Left lung (tissue), 10 donors: Measurements from ENCODE around the gene ETNK2. TPM values are rescaled to one million over a fixed set of nuclear protein-coding genes. Genes with fewer than 3 reads are reported as not detected.
A peak's percentile ranks its signal among the peaks of the same experiment; 100 is the strongest.
"Not testable (repeated sequence)": the region's sequence is repeated elsewhere in the genome, so short reads cannot be mapped to it uniquely, and the experiment has no call there.

Source experiments
- ATAC-seq: fragments of 200-7000 bp; cut with Tn5 transposase; one replicate; pipeline ENCODE4 v1.9.1; 2020; ENCODE audit warnings: moderate library complexity
- DNase-seq, 4 donors: peaks; one replicate each; pipeline ENCODE4 v3.0.0-alpha.2; 2013 to 2020
- H3K27ac ChIP-seq, 2 donors: fragments of 200-600 bp; sonication (generic) in 1 of 2; one replicate each; pipeline versions ENCODE4 v1.5.0 to v1.8.0; 2020 to 2021
- H3K27me3 ChIP-seq, 2 donors: fragments of 200-600 bp; sonication (generic) in 1 of 2; one replicate each; pipeline versions ENCODE4 v1.5.0 to v1.8.0; 2020 to 2021
- H3K36me3 ChIP-seq, 2 donors: fragments of 200-600 bp; sonication (generic) in 1 of 2; one replicate each; pipeline versions ENCODE4 v1.5.0 to v1.8.0; 2020 to 2021
- H3K4me1 ChIP-seq, 2 donors: fragments of 200-600 bp; one replicate each; pipeline ENCODE4 v1.8.0; 2021
- H3K4me3 ChIP-seq, 2 donors: fragments of 200-600 bp; sonication (generic) in 1 of 2; one replicate each; pipeline versions ENCODE4 v1.5.0 to v1.8.0; 2020 to 2021; ENCODE audit warnings: mild to moderate bottlenecking in 1 of 2
- H3K9me3 ChIP-seq, 2 donors: fragments of 200-600 bp; sonication (generic) in 1 of 2; one replicate each; pipeline versions ENCODE4 v1.5.0 to v1.8.0; 2020 to 2021
- CTCF ChIP-seq, 2 donors: fragments of 200-600 bp; sonication (generic) in 1 of 2; IDR thresholded peaks; one replicate each; pipeline versions ENCODE4 v1.5.0 to v1.8.0; 2021; ENCODE audit warnings: antibody characterized with exemption in 2 of 2
- intact Hi-C, 2 donors: fragments of 100-400 bp; cut with DNase I; formaldehyde crosslinking; loops; one replicate each; pipeline versions ENCODE4 v1.11.2 to v1.14.2; 2022
- polyA plus RNA-seq, 6 donors: library from polyadenylated mRNA; unstranded; fragments of 120-200 nt; gene quantifications; one replicate each; pipeline ENCODE4 v1.2.1, GENCODE V29; 2013; ENCODE audit not compliant: insufficient read length in 6 of 6
- total RNA-seq, 2 donors: library from RNA; stranded (reverse); fragmentation: NEBNext Ultra II Directional; extraction: Animal tissue kit (Norgen Biotek cat#: 25700); gene quantifications; one replicate each; pipeline ENCODE4 v1.2.1, GENCODE V29; 2021
- donor health status: DM: no; HTN: yes; CAD: no.
- donor health status: DM: no; HTN: no; CAD: no.

Gene ETNK2
- total and polyA plus RNA-seq, 8 donors, result 2.6 to 13.2 (median 10.2) TPM

DNA sequence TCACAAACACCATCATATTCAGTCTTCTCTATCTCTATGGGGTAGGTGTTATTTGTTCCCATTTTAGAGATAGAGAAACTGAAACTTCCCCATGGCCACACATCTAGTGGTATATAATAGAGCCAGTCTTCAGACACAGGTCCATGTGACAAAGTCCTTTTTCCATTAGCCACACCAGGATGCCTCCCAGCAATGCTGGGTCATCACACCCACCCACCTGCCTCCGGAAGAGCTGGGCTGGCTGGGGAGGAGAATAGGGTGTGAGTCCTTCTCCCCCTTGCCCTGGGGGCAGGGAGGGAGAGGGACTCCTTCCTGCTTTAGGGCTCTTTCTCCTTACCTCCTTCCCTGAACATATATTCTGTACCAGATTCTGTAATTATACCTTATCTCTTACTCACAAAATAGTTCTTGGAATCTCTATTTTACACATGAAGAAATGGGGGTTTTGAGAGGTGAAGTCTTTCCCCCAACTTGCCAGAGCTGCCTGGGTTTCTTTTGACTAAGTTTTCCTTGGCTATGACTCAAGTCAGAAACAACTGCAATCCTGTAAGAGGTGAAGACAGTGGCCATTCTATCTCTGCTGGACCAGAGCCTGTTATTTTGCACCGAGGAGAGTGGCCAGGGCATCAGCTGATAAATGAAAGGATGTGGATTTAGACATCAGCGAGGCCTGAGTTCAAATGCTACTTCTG lies 49.0 kb downstream of the ETNK2 start:
- no peaks in the 10 kb centered on the region for H3K9me3 ChIP-seq
- peaks cover 0 to 5% of the 10 kb centered on the region in 2 donors for H3K27me3 ChIP-seq
- peak overlapping the region in 1 of 2 donors; percentile 82 for H3K27ac ChIP-seq
- ATAC-seq, result no peak
- peaks cover 20 to 44% of the 10 kb centered on the region in 2 donors for H3K4me1 ChIP-seq
- intact Hi-C loops, result no loop called here
- no peaks in the 10 kb centered on the region for H3K36me3 ChIP-seq
- DNase-seq, result no peak
- TF ChIP-seq CTCF (IDR thresholded peaks at IDR 0.05), result no peak
- H3K4me3 ChIP-seq, result no peak overlapping the region

DNA sequence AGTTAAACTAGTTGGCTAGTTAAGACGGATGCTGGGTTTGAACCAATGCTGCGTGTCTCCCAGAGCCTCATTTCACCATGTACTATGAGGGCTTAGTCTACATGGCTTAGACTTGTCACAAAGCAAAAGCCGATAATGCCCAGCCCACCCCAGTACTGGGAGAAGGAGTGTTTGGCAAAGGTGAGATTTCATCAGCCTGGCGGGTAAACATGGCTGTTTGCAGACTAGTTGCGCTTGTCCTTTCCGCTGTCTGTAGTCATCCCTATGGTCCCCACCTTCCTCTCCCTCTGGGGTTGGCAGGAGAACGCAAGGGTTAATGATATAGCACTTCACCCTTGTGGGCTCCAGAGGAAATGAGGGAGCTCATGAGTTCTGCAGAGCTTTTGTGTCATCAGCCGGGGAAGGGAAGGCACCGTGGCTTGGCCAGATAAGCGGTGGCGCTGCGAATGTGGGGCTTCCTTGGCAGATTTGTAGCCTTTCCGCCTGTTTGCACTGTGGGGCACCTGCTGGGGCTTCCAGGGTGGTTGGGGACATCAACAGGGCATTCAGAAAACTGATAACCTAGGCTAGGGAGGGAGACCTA lies 49.7 kb downstream of the ETNK2 start:
- ATAC-seq, result no peak
- DNase-seq, result no peak
- intact Hi-C loops, result no loop called here
- no peaks in the 10 kb centered on the region for H3K9me3 ChIP-seq
- H3K4me1 ChIP-seq, result peaks cover 20 to 40% of the 10 kb centered on the region in 2 donors
- TF ChIP-seq CTCF (IDR thresholded peaks at IDR 0.05), result no peak
- peak overlapping the region in 1 of 2 donors; percentile 82 for H3K27ac ChIP-seq
- H3K27me3 ChIP-seq, result peaks cover 0 to 5% of the 10 kb centered on the region in 2 donors
- H3K4me3 ChIP-seq, result no peak overlapping the region
- H3K36me3 ChIP-seq, result no peaks in the 10 kb centered on the region

- H3K4me3 ChIP-seq, H3K9me3 ChIP-seq, intact Hi-C loops, ATAC-seq, H3K36me3 ChIP-seq, H3K27me3 ChIP-seq, DNase-seq: not testable (repeated sequence)
- peak overlapping the region in 1 of 2 donors; percentile 6 for H3K27ac ChIP-seq
- H3K4me1 ChIP-seq, result peaks cover 22 to 44% of the 10 kb centered on the region in 2 donors
Observed at GRCh38 chr1:204099754-204100153, 52.1 kb downstream of the ETNK2 start.

GRCh38 chr1:204098683-204099082 lies 53.2 kb downstream of the ETNK2 start:
- intact Hi-C loops, result no loop called here
- Histone ChIP-seq H3K4me3 (no peak overlapping the region), H3K36me3 (no peaks in the 10 kb centered on the region), H3K4me1 (peaks cover 15 to 45% of the 10 kb centered on the region in 2 donors), H3K27ac (peak overlapping the region in 1 of 2 donors; percentile 6), H3K9me3 (no peaks in the 10 kb centered on the region), H3K27me3 (peaks cover 0 to 5% of the 10 kb centered on the region in 2 donors)
- DNase-seq (no peak), ATAC-seq (no peak)
- TF ChIP-seq CTCF (IDR thresholded peaks at IDR 0.05), result no peak

DNA sequence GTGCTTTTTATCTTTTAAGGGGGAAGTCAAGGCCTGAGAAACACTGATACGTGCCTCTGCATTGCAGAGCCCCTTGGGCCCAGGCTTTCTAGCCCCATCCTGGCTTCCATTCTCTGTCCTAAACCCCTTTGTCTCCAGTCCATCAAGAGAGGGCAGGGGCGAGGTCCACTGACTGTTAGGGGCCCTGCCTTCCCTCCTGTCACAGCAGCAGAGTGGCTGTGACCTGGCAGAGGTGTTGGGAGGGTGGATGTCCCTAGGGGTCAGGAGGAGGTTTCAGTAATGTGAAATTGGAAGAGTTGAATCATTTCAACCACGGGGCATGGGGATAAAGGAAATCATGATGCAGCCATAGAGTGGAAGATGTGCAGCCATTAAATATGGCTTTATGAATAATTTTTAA lies 54.9 kb downstream of the ETNK2 start:
- no peak for ATAC-seq

More for the DNA sequence above, 54.9 kb downstream of the ETNK2 start:
- no peak for DNase-seq
- Histone ChIP-seq H3K4me3 (no peak overlapping the region), H3K4me1 (peaks cover 5 to 40% of the 10 kb centered on the region in 2 donors), H3K36me3 (no peaks in the 10 kb centered on the region), H3K9me3 (no peaks in the 10 kb centered on the region), H3K27ac (peak overlapping the region in 1 of 2 donors; percentile 28), H3K27me3 (no peaks in the 10 kb centered on the region)
- intact Hi-C loops, result no loop called here
- TF ChIP-seq CTCF (IDR thresholded peaks at IDR 0.05), result no peak
